ENCODE results near the gene NGEF.

Gene NGEF

GRCh38 chr2:233044974-233045605, 32.0 kb upstream of the NGEF start:
- DNase-seq (ENCODE audit: low read depth): no peak

GRCh38 chr2:233042549-233042948, 29.5 kb upstream of the NGEF start:
- DNase-seq (ENCODE audit: low read depth): no peak

DNA sequence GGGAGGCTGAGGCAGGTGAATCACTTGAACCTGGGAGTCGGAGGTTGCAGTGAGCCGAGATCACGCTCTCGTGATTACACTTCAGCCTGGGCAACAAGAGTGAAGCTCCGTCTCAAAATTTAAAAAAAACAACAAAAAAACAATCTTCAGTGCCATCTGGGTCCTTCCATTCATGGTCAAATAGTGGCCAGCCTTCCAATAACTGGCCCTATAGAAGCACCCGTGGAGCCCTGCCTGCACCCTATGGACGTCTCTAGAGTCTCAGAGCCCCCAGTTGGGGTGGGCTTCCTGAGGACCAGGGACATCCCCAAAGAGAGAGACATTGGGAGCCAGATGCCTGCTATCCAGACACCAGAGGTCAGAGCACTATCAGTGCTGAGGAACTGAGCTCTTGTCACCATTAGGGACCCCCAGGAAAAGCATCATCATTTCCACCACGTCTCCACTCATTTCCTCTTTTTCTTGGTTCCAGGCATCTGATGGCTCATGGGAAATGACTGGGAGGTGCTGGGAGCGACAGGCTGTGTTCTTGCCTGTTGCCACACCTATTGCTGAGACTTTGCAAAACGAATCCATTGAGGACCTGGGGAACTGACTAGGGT, 28.8 kb upstream of the NGEF start:
- no peak for DNase-seq (ENCODE audit: low read depth)

DNA sequence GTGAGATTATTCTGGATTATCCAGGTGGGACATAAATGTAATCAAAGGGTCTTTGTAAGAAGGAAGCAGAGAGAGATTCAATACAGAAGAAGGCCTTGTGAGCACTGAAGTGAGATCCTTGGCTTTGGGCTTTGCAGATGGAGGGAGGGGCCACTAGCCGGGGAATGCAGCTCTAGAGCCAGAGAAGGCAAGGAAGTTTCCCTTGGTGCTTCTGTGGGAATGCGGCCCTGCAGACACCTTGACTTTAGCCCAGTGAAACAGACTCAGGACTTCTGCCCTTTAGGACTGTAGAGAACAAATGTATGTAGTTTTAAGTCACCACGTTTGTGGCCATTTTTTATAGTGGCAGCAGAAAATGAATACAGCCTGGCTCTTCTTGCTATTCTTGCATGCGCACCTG, 27.5 kb upstream of the NGEF start:
- DNase-seq (ENCODE audit: low read depth): no peak

GRCh38 chr2:233039846-233040530, 26.9 kb upstream of the NGEF start:
- DNase-seq (ENCODE audit: low read depth): no peak

- DNase-seq (ENCODE audit: low read depth): peak; percentile 23
These were observed 26.3 kb upstream of the NGEF start for GRCh38 chr2:233039212-233039845.

DNA sequence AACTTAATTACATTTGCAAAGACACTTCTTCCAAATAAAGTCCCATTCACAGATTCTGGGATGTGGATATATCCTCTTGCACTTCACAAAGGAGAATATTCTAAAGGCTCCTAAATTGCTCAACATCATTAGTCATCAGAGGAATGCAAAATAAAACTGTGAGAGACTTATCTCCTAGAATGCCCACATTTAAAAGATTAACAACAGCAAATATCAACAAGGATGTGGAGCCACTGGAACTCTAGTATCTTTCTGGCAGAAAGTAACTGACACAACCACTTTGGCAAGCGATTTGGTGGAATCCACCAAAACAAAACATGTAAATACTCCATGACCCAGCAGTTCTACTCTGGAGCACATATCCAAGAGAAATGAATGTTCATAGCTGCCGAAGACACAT, 24.0 kb upstream of the NGEF start:
- DNase-seq (ENCODE audit: low read depth): peak; percentile 68

- no peak for DNase-seq (ENCODE audit: low read depth)
These were observed 23.2 kb upstream of the NGEF start for GRCh38 chr2:233036162-233036838.

- no peak for DNase-seq (ENCODE audit: low read depth)
These were observed 22.5 kb upstream of the NGEF start for GRCh38 chr2:233035426-233036161.

GRCh38 chr2:233034091-233034882, 21.2 kb upstream of the NGEF start:
- no peak for DNase-seq (ENCODE audit: low read depth)

DNA sequence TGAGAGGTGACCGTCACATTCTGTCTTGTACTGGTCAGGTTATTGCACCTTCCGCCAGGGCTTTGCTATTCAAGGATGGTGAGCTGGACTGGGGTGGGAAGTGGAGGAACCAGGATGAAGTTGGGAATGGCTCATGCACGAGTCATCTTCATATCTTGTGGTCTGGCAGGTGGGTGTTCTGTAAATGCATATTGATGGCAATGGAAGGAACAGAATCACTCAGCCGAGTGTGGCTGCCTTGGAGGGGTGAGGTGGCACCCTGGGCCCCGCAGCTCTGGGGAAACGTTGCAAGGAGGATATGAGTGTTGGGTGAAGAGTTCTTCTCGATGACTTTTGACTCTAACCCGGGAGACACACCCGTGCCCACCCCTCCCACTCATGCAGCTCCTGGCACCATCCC, 20.6 kb upstream of the NGEF start:
- DNase-seq (ENCODE audit: low read depth): no peak

- no peak for DNase-seq (ENCODE audit: low read depth)
These were observed 19.7 kb upstream of the NGEF start, which contains the start of gene NEU2 for GRCh38 chr2:233032551-233033320. Gene NEU2, plus strand, starts transcription at chr2:233032672. Its CDS starts 0 bp downstream, at chr2:233032672.

DNA sequence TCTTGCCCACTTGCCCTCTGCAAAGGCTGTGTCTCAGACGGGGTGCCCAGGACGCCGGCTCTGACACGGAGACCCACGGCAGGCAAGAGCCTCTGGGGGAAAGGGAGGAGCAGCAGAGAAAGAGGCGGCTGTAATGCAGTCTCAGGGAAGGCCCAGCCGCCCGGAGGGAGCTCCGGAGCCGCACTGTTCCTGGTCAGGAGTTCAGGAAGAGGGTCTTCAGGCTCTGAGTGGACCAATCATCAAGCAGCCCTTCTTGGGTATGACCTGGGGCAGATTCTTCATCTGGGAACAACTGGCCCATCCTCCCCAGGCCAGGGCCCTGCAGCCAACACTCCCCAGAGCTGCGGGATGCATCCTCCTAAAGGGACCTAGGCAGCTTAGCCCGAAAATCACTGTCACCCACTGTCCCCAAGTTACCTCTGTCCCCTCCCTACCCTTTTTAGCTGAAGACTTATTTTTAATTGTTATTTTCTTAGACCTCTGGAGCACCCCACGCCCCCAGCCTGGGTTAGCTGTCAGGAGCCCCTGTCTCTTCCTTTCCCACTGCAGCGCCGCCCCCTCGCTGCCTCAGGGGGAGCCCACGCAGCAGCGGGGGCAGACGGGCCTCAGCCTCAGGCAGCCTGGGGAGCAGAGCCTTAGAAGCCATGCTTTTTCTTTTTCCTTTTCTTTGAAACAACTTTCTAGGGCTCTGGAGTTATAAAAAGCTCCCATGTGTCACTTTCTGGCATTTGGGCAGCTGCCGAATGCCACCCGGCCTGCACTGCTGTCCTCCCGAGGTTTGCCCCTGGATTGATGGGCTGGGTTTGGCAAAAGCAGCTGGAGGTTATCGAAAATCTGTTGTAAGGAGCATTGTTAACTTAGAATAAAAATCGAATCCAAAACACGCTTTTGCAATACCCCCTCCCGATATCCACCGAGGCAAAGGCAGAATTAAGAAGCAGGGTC, 18.8 kb upstream of the NGEF start:
- DNase-seq (ENCODE audit: low read depth): no peak

GRCh38 chr2:233029321-233029720, 16.3 kb upstream of the NGEF start:
- peak; percentile 10 for DNase-seq (ENCODE audit: low read depth)

DNA sequence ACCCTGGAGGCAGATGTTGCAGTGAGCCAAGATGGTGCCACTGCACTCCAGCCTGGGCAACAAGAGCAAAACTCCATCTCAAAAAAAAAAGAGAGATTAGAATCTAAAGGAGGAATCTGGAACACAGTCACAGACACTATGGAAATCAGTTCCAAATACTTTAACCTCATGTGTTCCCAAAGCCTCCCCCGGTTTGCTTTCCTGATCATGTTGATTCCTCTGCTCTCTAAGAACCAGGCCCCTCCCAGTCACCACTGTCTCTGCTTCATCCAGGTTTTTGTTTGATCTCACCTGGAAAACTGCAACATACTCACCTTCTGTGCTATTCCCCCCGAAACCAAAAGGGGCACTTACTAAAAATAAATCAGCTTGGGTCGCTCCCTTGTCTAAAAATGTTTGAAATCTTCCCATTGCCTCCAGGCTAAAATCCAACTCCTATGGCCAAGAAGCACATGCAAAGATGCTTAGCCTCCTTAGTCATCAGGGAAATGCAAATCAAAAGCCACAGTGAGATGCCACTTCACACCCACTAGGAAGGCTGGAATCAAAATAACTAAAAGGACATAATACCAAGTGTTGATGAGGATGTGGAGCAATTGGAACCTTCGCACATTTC, 13.2 kb upstream of the NGEF start:
- no peak for DNase-seq (ENCODE audit: low read depth)

- DNase-seq (ENCODE audit: low read depth): peak; percentile 56
These were observed 12.7 kb upstream of the NGEF start for GRCh38 chr2:233025706-233026105.

- no peak for DNase-seq (ENCODE audit: low read depth)
These were observed 10.8 kb upstream of the NGEF start for GRCh38 chr2:233023761-233024410.
